Mucosa of rectum (tissue), 2 donors: ENCODE data around the gene HOXA5.

Source experiments
- H3K27ac ChIP-seq, 2 donors: one replicate each; pipeline ENCODE4 v1.7.0; 2013; ENCODE audit warnings: inconsistent platforms in 2 of 2, low read depth in 2 of 2, low read length in 2 of 2
- H3K27me3 ChIP-seq, 2 donors: one replicate each; pipeline ENCODE4 v1.7.0; 2013; ENCODE audit warnings: low read length in 2 of 2; ENCODE audit not compliant: control insufficient read depth in 2 of 2, insufficient read depth in 2 of 2
- H3K36me3 ChIP-seq, 2 donors: one replicate each; pipeline ENCODE4 v1.7.0; 2013; ENCODE audit warnings: low read length in 2 of 2; ENCODE audit not compliant: control insufficient read depth in 2 of 2, insufficient read depth in 2 of 2
- H3K4me1 ChIP-seq, 2 donors: one replicate each; pipeline ENCODE4 v1.7.0; 2013; ENCODE audit warnings: low read length in 2 of 2, mild to moderate bottlenecking in 1 of 2; ENCODE audit not compliant: control insufficient read depth in 2 of 2, insufficient read depth in 2 of 2
- H3K4me3 ChIP-seq, 2 donors: one replicate each; pipeline ENCODE4 v1.7.0; 2013; ENCODE audit warnings: low read length in 2 of 2
- H3K9ac ChIP-seq, 2 donors: one replicate each; pipeline ENCODE4 v1.7.0; 2013; ENCODE audit warnings: low read length in 2 of 2, low read depth in 1 of 2, mild to moderate bottlenecking in 1 of 2
- H3K9me3 ChIP-seq, 2 donors: one replicate each; pipeline ENCODE4 v1.7.0; 2013; ENCODE audit warnings: low read length in 2 of 2; ENCODE audit not compliant: control insufficient read depth in 2 of 2
- donor health status: healthy.
- donor health status: Normal muscosa, but diverticular disease.

The HOXA5 gene

GRCh38 chr7:27147199-27148030, 3.9 kb upstream of the HOXA5 start, which contains the start of gene HOXA6:
HOXA6 (minus strand) TSS chr7:27147774; CDS start chr7:27147749, 25 bp downstream.
- Histone ChIP-seq H3K27ac (peak within 1 kb of the TSS; percentile 93 to 99), H3K9ac (peak within 1 kb of the TSS; percentile 75 to 86), H3K27me3 (peaks cover 4 to 7% of the 10 kb centered on the region in 2 donors), H3K36me3 (peaks cover 5 to 9% of the 10 kb centered on the region in 2 donors), H3K4me1 (peaks cover 46 to 63% of the 10 kb centered on the region in 2 donors), H3K4me3 (peak within 1 kb of the TSS; percentile 63 to 82), H3K9me3 (no peaks in the 10 kb centered on the region)

GRCh38 chr7:27146491-27147198, 3.2 kb upstream of the HOXA5 start:
- peak overlapping the region; percentile 93 to 99 for H3K27ac ChIP-seq

GRCh38 chr7:27145914-27146412, 2.5 kb upstream of the HOXA5 start:
- no peaks in the 10 kb centered on the region for H3K27me3 ChIP-seq
- H3K4me3 ChIP-seq = peak overlapping the region; percentile 56 to 63
- peak overlapping the region; percentile 47 to 86 for H3K9ac ChIP-seq
- H3K4me1 ChIP-seq = peaks cover 42 to 66% of the 10 kb centered on the region in 2 donors
- peaks cover 5 to 9% of the 10 kb centered on the region in 2 donors for H3K36me3 ChIP-seq
- H3K27ac ChIP-seq = peak overlapping the region; percentile 93 to 99
- no peaks in the 10 kb centered on the region for H3K9me3 ChIP-seq

More at GRCh38 chr7:27146491-27147198, 3.2 kb upstream of the HOXA5 start:
- peak overlapping the region; percentile 75 to 86 for H3K9ac ChIP-seq
- peaks cover 0 to 6% of the 10 kb centered on the region in 2 donors for H3K27me3 ChIP-seq
- H3K4me3 ChIP-seq = peak overlapping the region; percentile 63 to 69
- peaks cover 5 to 9% of the 10 kb centered on the region in 2 donors for H3K36me3 ChIP-seq
- H3K9me3 ChIP-seq = no peaks in the 10 kb centered on the region
- H3K4me1 ChIP-seq = peaks cover 42 to 64% of the 10 kb centered on the region in 2 donors

- Histone ChIP-seq H3K9me3 (no peaks in the 10 kb centered on the region), H3K9ac (peak overlapping the region; percentile 47 to 86), H3K4me1 (peaks cover 37 to 71% of the 10 kb centered on the region in 2 donors), H3K27me3 (no peaks in the 10 kb centered on the region), H3K36me3 (peaks cover 5 to 9% of the 10 kb centered on the region in 2 donors), H3K27ac (peak overlapping the region; percentile 93 to 99), H3K4me3 (peak overlapping the region; percentile 56 to 63)
These were observed 1.9 kb upstream of the HOXA5 start for GRCh38 chr7:27145165-27145913.

- Histone ChIP-seq H3K27ac (peak overlapping the region; percentile 93 to 99), H3K4me1 (peaks cover 36 to 71% of the 10 kb centered on the region in 2 donors), H3K9me3 (no peaks in the 10 kb centered on the region), H3K36me3 (peaks cover 5 to 9% of the 10 kb centered on the region in 2 donors), H3K9ac (peak overlapping the region; percentile 17 to 86), H3K27me3 (no peaks in the 10 kb centered on the region), H3K4me3 (peak overlapping the region; percentile 44 to 56)
These were observed 1.3 kb upstream of the HOXA5 start for GRCh38 chr7:27144781-27145164.

GRCh38 chr7:27143950-27144780, 684 bp upstream of the HOXA5 start:
- Histone ChIP-seq H3K9ac (peak overlapping the region; percentile 52 to 86), H3K9me3 (no peaks in the 10 kb centered on the region), H3K4me1 (peaks cover 36 to 68% of the 10 kb centered on the region in 2 donors), H3K27ac (peak overlapping the region; percentile 93 to 99), H3K27me3 (no peaks in the 10 kb centered on the region), H3K4me3 (peak overlapping the region; percentile 56 to 79), H3K36me3 (peaks cover 5 to 9% of the 10 kb centered on the region in 2 donors)

- no peaks in the 10 kb centered on the region for H3K27me3 ChIP-seq
These were observed 880 bp downstream of the HOXA5 start for GRCh38 chr7:27142580-27143022.

GRCh38 chr7:27141923-27142579, 1.4 kb downstream of the HOXA5 start:
- Histone ChIP-seq H3K9ac (peak overlapping the region; percentile 85 to 86), H3K27me3 (no peaks in the 10 kb centered on the region), H3K36me3 (peaks cover 5 to 9% of the 10 kb centered on the region in 2 donors), H3K4me3 (peak overlapping the region; percentile 78 to 79), H3K4me1 (peaks cover 24 to 62% of the 10 kb centered on the region in 2 donors), H3K27ac (peak overlapping the region; percentile 93 to 99), H3K9me3 (no peaks in the 10 kb centered on the region)

More at GRCh38 chr7:27142580-27143022, 880 bp downstream of the HOXA5 start:
- H3K27ac ChIP-seq = peak overlapping the region; percentile 93 to 99
- no peaks in the 10 kb centered on the region for H3K9me3 ChIP-seq
- peaks cover 27 to 62% of the 10 kb centered on the region in 2 donors for H3K4me1 ChIP-seq
- peaks cover 5 to 9% of the 10 kb centered on the region in 2 donors for H3K36me3 ChIP-seq
- peak overlapping the region; percentile 85 to 86 for H3K9ac ChIP-seq
- H3K4me3 ChIP-seq = peak overlapping the region; percentile 78 to 79
